A673 (cell line): Measurements from ENCODE around the gene API5. TPM values are rescaled to one million over a fixed set of nuclear protein-coding genes. Genes with fewer than 3 reads are reported as not detected.

Source experiments
- BruUV-seq: library from RNA; stranded (reverse); fragments of 400-500 nt; replicated peaks from 2 replicates; lab custom pipeline; 2021; lab: Mats Ljungman, UMichigan
- CTCF ChIA-PET: fragments of 300-600 bp; sonication (Branson Sonifier 250); formaldehyde crosslinking; loops from one replicate; lab custom pipeline; 2022; ENCODE audit warnings: antibody characterized with exemption; lab: Charles Lee
- POLR2A ChIA-PET: fragments of 300-600 bp; sonication (Branson Sonifier 250); formaldehyde crosslinking; loops from one replicate; lab custom pipeline; 2022; ENCODE audit warnings: antibody characterized with exemption; ENCODE audit not compliant: low non-redundant PET; lab: Charles Lee
- DNase-seq: peaks from one replicate; pipeline ENCODE4 v3.0.0-alpha.2; 2015; ENCODE audit warnings: low spot score
- H3K27ac ChIP-seq: fragments of 200-600 bp; sonication (generic); 2 replicates; pipeline ENCODE4 v1.5.1; 2016; ENCODE audit warnings: mixed run types, low read depth, mild to moderate bottlenecking, mixed read lengths, antibody characterized with exemption, low read length; ENCODE audit not compliant: poor library complexity, severe bottlenecking
- H3K27me3 ChIP-seq: fragments of 200-600 bp; sonication (generic); replicated peaks from 2 replicates; pipeline ENCODE4 v1.6.1; 2017; ENCODE audit warnings: mixed run types, low read depth, mild to moderate bottlenecking, mixed read lengths, antibody characterized with exemption, low read length; ENCODE audit not compliant: insufficient read depth, poor library complexity
- H3K36me3 ChIP-seq: fragments of 200-600 bp; sonication (generic); 2 replicates; pipeline ENCODE4 v1.6.1; 2016; ENCODE audit warnings: mixed run types, mild to moderate bottlenecking, mixed read lengths, antibody characterized with exemption, low read length; ENCODE audit not compliant: insufficient read depth, poor library complexity, severe bottlenecking
- H3K4me1 ChIP-seq: fragments of 200-600 bp; sonication (generic); 2 replicates; pipeline ENCODE4 v1.6.1; 2017; ENCODE audit warnings: mixed run types, mild to moderate bottlenecking, mixed read lengths, antibody characterized with exemption, low read length; ENCODE audit not compliant: insufficient read depth, poor library complexity, severe bottlenecking
- H3K4me3 ChIP-seq: fragments of 200-600 bp; sonication (generic); 2 replicates; pipeline ENCODE4 v1.5.1; 2016; ENCODE audit warnings: low read depth, mixed run types, mild to moderate bottlenecking, mixed read lengths, low read length; ENCODE audit not compliant: poor library complexity, severe bottlenecking
- H3K9me3 ChIP-seq: fragments of 200-600 bp; sonication (generic); 2 replicates; pipeline ENCODE4 v1.6.1; 2016; ENCODE audit warnings: mixed run types, low read depth, mild to moderate bottlenecking, mixed read lengths, antibody characterized with exemption, low read length; ENCODE audit not compliant: poor library complexity, severe bottlenecking
- EZH2 ChIP-seq: fragments of 200-600 bp; sonication (generic); IDR thresholded peaks from 2 replicates; pipeline ENCODE4 v1.6.1; 2017; ENCODE audit warnings: borderline replicate concordance, low read depth, mild to moderate bottlenecking, mixed read lengths, antibody characterized with exemption, low read length; ENCODE audit not compliant: poor library complexity, severe bottlenecking
- intact Hi-C: fragments of 100-400 bp; cut with micrococcal nuclease; formaldehyde crosslinking; loops from one replicate; pipeline ENCODE4 v1.10.0; 2022; ENCODE audit not compliant: unreplicated experiment
- total RNA-seq: library from RNA; stranded (reverse); gene quantifications from 2 replicates; pipeline ENCODE4 v1.2.3, GENCODE V29; 2021
- TF ChIP-seq, protein P1 (sequence below): fragments of 300-800, 200-600 bp; sonication (generic); conservative IDR thresholded peaks from 2 replicates; pipeline ENCODE4 v1.5.1; 2017; ENCODE audit warnings: low read depth, mild to moderate bottlenecking, antibody characterized with exemption, low read length, moderate library complexity, mixed read lengths

The API5 gene
- total RNA-seq, 1 experiment from 2014 or later, result 328 TPM

DNA sequence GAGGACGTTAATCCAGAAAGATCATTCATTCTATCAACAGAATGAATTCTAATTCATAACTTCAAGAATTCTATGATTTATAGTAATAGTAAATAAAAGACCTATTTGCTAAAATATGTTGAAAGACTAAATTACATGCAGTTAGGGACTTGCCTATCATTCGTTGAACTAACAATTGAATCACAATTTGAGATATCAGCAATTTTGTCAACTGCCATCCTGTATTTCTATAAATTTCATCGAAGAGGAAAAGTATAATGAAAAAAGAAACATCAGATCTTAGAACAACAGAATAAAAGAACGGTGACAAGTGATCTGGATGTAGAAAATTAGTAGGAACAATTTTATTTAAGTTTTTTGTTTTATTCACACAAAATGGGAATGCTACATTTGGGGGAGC is 42.5 kb downstream of the API5 start:
- Histone ChIP-seq H3K36me3 (no peaks in the 10 kb centered on the region), H3K4me1 (no peaks in the 10 kb centered on the region), H3K27ac (no peak overlapping the region), H3K4me3 (no peak overlapping the region), H3K9me3 (no peaks in the 10 kb centered on the region), H3K27me3 (no peaks in the 10 kb centered on the region)
- TF ChIP-seq, protein P1, sequence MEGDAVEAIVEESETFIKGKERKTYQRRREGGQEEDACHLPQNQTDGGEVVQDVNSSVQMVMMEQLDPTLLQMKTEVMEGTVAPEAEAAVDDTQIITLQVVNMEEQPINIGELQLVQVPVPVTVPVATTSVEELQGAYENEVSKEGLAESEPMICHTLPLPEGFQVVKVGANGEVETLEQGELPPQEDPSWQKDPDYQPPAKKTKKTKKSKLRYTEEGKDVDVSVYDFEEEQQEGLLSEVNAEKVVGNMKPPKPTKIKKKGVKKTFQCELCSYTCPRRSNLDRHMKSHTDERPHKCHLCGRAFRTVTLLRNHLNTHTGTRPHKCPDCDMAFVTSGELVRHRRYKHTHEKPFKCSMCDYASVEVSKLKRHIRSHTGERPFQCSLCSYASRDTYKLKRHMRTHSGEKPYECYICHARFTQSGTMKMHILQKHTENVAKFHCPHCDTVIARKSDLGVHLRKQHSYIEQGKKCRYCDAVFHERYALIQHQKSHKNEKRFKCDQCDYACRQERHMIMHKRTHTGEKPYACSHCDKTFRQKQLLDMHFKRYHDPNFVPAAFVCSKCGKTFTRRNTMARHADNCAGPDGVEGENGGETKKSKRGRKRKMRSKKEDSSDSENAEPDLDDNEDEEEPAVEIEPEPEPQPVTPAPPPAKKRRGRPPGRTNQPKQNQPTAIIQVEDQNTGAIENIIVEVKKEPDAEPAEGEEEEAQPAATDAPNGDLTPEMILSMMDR, result no peak
- TF ChIP-seq EZH2, result no peak
- POLR2A ChIA-PET, result no interaction called here
- CTCF ChIA-PET, result no interaction called here
- BruUV-seq, result no TSS peak
- intact Hi-C loops, result no loop called here
- DNase-seq, result no peak

- Histone ChIP-seq H3K27ac (no peak overlapping the region), H3K4me1 (peaks cover 15% of the 10 kb centered on the region), H3K36me3 (no peaks in the 10 kb centered on the region), H3K9me3 (no peaks in the 10 kb centered on the region), H3K4me3 (no peak overlapping the region), H3K27me3 (no peaks in the 10 kb centered on the region)
- BruUV-seq, result no TSS peak
- intact Hi-C loops, result no loop called here
- ChIA-PET CTCF (no interaction called here), POLR2A (no interaction called here)
- no peak for DNase-seq
- TF ChIP-seq, protein P1, result no peak
- TF ChIP-seq EZH2, result no peak
Observed at GRCh38 chr11:43356336-43356735, 44.5 kb downstream of the API5 start.

DNA sequence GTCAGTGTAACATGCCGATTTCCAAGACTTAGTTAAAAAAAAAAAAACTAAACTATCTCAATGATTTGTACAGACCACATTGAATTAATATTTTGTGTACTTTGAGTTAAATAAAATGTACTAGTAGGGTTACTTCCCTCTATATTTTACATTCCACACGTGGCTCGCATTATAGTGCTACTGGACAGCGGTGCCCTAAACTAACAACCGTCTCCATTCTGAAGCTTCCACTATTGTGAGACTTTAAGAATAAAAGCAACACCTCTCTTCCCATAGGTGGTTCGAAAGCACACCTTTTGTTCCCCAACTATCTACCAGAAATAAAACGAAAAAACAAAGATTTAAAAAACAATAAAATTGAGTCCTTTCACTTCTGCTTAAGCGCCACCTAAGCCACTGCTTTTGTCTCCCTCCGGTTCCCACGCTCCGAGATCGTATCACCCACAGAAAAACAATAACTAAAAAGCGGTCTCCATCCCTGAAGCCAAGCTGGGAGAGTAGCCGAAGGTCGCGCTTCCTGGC is 46.5 kb downstream of the API5 start:
- ChIA-PET POLR2A (interaction anchor here (0.6 to 0.7 kb wide), 2 partner anchors 51 to 438 kb away, joined by 3 read pairs; no protein-coding TSS in a partner anchor), CTCF (no interaction called here)
- Histone ChIP-seq H3K4me3 (peak overlapping the region; percentile 68), H3K27me3 (no peaks in the 10 kb centered on the region), H3K4me1 (peaks cover 18% of the 10 kb centered on the region), H3K27ac (peak overlapping the region; percentile 92), H3K36me3 (no peaks in the 10 kb centered on the region), H3K9me3 (no peaks in the 10 kb centered on the region)
- intact Hi-C loops, result no loop called here
- peak; percentile 32 for DNase-seq
- TF ChIP-seq, protein P1, result no peak
- TF ChIP-seq EZH2, result no peak
- TSS peak; percentile 97 for BruUV-seq
